SK-N-SH treated with all-trans-retinoic acid at 6 μM for 48 hours (cell line): ENCODE measurements around the gene SSX2IP.

Source experiments
- ATAC-seq: fragments of 200-7000 bp; cut with Tn5 transposase; 3 replicates; pipeline ENCODE4 v1.9.1; 2020; ENCODE audit warnings: mild to moderate bottlenecking, moderate library complexity
- ARNTL ChIP-seq: fragments of 450-650 bp; formaldehyde crosslinking; IDR thresholded peaks from 2 replicates; pipeline ENCODE4 v1.5.0; 2020; ENCODE audit warnings: low read depth, mild to moderate bottlenecking, moderate library complexity, borderline replicate concordance
- CSDC2 ChIP-seq: fragments of 250-450 bp; sonication (Bioruptor Pico); IDR thresholded peaks from 2 replicates; pipeline ENCODE4 v1.5.0; 2020; ENCODE audit warnings: mild to moderate bottlenecking, moderate library complexity
- CSRNP3 ChIP-seq: fragments of 250-450 bp; sonication (Bioruptor Pico); IDR thresholded peaks from 2 replicates; pipeline ENCODE4 v1.5.1; 2021; ENCODE audit warnings: mild to moderate bottlenecking, moderate library complexity
- ESRRG ChIP-seq: fragments of 250-450 bp; sonication (Bioruptor Pico); IDR thresholded peaks from 2 replicates; pipeline ENCODE4 v1.6.1; 2021; ENCODE audit warnings: mild to moderate bottlenecking
- GLIS3 ChIP-seq: fragments of 250-450 bp; sonication (Bioruptor Pico); IDR thresholded peaks from 2 replicates; pipeline ENCODE4 v1.5.0; 2020; ENCODE audit warnings: mild to moderate bottlenecking, moderate library complexity
- ISL1 ChIP-seq: fragments of 250-450 bp; sonication (Bioruptor Pico); IDR thresholded peaks from 2 replicates; pipeline ENCODE4 v2.1.2; 2022; ENCODE audit warnings: mild to moderate bottlenecking, moderate library complexity
- OSR1 ChIP-seq: fragments of 250-450 bp; sonication (Bioruptor Pico); IDR thresholded peaks from 2 replicates; pipeline ENCODE4 v1.8.0; 2022; ENCODE audit warnings: moderate library complexity, mild to moderate bottlenecking, inconsistent platforms
- RARB ChIP-seq: fragments of 250-450 bp; sonication (Bioruptor Pico); IDR thresholded peaks from 2 replicates; pipeline ENCODE4 v1.8.0; 2021; ENCODE audit warnings: mild to moderate bottlenecking, moderate library complexity
- SNAI2 ChIP-seq: fragments of 250-450 bp; sonication (Bioruptor Pico); IDR thresholded peaks from 2 replicates; pipeline ENCODE4 v1.5.0; 2020; ENCODE audit warnings: mild to moderate bottlenecking, moderate library complexity
- TCF4 ChIP-seq: fragments of 250-450 bp; sonication (Bioruptor Pico); IDR thresholded peaks from 2 replicates; pipeline ENCODE4 v1.8.0; 2021; ENCODE audit warnings: mild to moderate bottlenecking, moderate library complexity, borderline replicate concordance
- TOX ChIP-seq: fragments of 250-450 bp; sonication (Bioruptor Pico); IDR thresholded peaks from 2 replicates; pipeline ENCODE4 v1.8.0; 2021; ENCODE audit warnings: mild to moderate bottlenecking, moderate library complexity, borderline replicate concordance
- TSHZ2 ChIP-seq: fragments of 250-450 bp; sonication (Bioruptor Pico); IDR thresholded peaks from 2 replicates; pipeline ENCODE4 v1.5.0; 2020; ENCODE audit warnings: mild to moderate bottlenecking, moderate library complexity
- ZC3H10 ChIP-seq: fragments of 250-450 bp; sonication (Bioruptor Pico); IDR thresholded peaks from 2 replicates; pipeline ENCODE4 v1.5.1; 2021; ENCODE audit warnings: mild to moderate bottlenecking, moderate library complexity
- ZNF565 ChIP-seq: fragments of 450-650 bp; formaldehyde crosslinking; conservative IDR thresholded peaks from 2 replicates; pipeline ENCODE4 v1.5.0; 2020; ENCODE audit warnings: low read depth, mild to moderate bottlenecking, moderate library complexity
- ZNF70 ChIP-seq: fragments of 450-650 bp; formaldehyde crosslinking; IDR thresholded peaks from 2 replicates; pipeline ENCODE4 v1.5.0; 2020; ENCODE audit warnings: mild to moderate bottlenecking, moderate library complexity
- ZNF8 ChIP-seq: fragments of 450-650 bp; formaldehyde crosslinking; IDR thresholded peaks from 2 replicates; pipeline ENCODE4 v1.5.0; 2020; ENCODE audit warnings: mild to moderate bottlenecking, moderate library complexity
- TF ChIP-seq, protein P1 (sequence below): fragments of 250-450 bp; sonication (Bioruptor Pico); IDR thresholded peaks from 2 replicates; pipeline ENCODE4 v1.5.1; 2020; ENCODE audit warnings: low read depth, mild to moderate bottlenecking, moderate library complexity
- TF ChIP-seq, protein P2 (sequence below): fragments of 250-450 bp; sonication (Bioruptor Pico); IDR thresholded peaks from 2 replicates; pipeline ENCODE4 v1.8.0; 2021; ENCODE audit warnings: low read depth, mild to moderate bottlenecking, moderate library complexity, borderline replicate concordance

Gene SSX2IP

DNA sequence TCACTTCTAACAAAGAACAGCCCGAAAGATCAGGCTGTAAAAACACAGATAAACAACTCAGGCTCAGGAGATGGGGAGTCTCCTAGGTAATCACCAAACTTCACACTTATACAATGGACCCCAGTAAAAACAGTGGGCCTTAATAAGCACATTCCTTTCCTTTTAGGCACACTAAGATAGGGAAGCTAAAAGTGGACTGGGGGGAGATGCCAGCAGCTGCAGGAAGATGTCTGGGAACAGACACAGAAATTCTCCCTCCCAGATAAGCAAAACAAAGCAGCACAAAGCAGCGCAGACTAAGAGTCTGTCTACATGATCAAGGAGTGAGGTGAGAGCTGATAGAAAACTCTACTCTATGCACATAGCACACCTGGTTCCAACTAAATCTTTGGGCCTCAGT is 87.0 kb downstream of the SSX2IP start:
- TF ChIP-seq ZNF70: no peak
- TF ChIP-seq, protein P1, sequence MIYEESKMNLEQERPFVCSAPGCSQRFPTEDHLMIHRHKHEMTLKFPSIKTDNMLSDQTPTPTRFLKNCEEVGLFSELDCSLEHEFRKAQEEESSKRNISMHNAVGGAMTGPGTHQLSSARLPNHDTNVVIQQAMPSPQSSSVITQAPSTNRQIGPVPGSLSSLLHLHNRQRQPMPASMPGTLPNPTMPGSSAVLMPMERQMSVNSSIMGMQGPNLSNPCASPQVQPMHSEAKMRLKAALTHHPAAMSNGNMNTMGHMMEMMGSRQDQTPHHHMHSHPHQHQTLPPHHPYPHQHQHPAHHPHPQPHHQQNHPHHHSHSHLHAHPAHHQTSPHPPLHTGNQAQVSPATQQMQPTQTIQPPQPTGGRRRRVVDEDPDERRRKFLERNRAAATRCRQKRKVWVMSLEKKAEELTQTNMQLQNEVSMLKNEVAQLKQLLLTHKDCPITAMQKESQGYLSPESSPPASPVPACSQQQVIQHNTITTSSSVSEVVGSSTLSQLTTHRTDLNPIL (CRISPR knock-in tag): no peak
- TF ChIP-seq, protein P2, sequence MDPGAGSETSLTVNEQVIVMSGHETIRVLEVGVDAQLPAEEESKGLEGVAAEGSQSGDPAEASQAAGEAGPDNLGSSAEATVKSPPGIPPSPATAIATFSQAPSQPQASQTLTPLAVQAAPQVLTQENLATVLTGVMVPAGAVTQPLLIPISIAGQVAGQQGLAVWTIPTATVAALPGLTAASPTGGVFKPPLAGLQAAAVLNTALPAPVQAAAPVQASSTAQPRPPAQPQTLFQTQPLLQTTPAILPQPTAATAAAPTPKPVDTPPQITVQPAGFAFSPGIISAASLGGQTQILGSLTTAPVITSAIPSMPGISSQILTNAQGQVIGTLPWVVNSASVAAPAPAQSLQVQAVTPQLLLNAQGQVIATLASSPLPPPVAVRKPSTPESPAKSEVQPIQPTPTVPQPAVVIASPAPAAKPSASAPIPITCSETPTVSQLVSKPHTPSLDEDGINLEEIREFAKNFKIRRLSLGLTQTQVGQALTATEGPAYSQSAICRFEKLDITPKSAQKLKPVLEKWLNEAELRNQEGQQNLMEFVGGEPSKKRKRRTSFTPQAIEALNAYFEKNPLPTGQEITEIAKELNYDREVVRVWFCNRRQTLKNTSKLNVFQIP (CRISPR knock-in tag): no peak
- no peak for TF ChIP-seq CSDC2 (CRISPR knock-in tag)
- TF ChIP-seq TOX (CRISPR knock-in tag): no peak
- TF ChIP-seq OSR1 (CRISPR knock-in tag): no peak
- TF ChIP-seq GLIS3: no peak
- no peak for TF ChIP-seq ESRRG (CRISPR knock-in tag)
- no peak for TF ChIP-seq ZC3H10 (CRISPR knock-in tag)
- TF ChIP-seq SNAI2 (CRISPR knock-in tag): no peak
- peak; percentile 36 for ATAC-seq

DNA sequence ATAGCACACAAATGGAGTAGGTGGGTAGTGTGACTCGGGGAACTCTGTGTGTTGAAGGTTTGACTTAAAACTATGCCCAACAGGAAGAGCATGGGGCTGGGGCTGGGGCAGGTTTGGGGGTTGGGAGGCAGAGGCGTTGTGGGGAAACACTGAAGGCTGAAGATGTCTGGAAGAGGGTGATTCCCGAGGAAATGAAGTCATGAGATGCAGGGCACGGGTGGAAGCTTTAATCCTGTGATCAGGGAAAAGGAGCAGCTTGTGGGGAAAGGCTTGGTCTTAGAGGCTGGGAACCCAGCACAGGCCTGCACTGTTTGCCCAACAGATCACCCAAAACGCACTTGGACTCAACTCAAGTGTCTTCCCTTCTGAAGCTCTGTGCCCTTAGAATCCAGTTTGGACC is 89.5 kb downstream of the SSX2IP start:
- ATAC-seq: no peak
- TF ChIP-seq ZNF8 (CRISPR knock-in tag): no peak
- no peak for TF ChIP-seq TCF4 (CRISPR knock-in tag)
- TF ChIP-seq ARNTL (CRISPR knock-in tag): no peak
- no peak for TF ChIP-seq ZNF70
- no peak for TF ChIP-seq OSR1 (CRISPR knock-in tag)
- TF ChIP-seq TSHZ2 (CRISPR knock-in tag): no peak
- no peak for TF ChIP-seq ESRRG (CRISPR knock-in tag)
- TF ChIP-seq ZNF565 (CRISPR knock-in tag): no peak
- TF ChIP-seq, protein P1 (CRISPR knock-in tag): no peak
- no peak for TF ChIP-seq ISL1 (CRISPR knock-in tag)
- no peak for TF ChIP-seq CSRNP3
- no peak for TF ChIP-seq GLIS3

GRCh38 chr1:84598846-84599741 is 91.2 kb downstream of the SSX2IP start:
- peak; percentile 82 for ATAC-seq
- TF ChIP-seq CSDC2 (CRISPR knock-in tag) (no peak), TOX (CRISPR knock-in tag) (no peak), ESRRG (CRISPR knock-in tag) (no peak), OSR1 (CRISPR knock-in tag) (no peak)

DNA sequence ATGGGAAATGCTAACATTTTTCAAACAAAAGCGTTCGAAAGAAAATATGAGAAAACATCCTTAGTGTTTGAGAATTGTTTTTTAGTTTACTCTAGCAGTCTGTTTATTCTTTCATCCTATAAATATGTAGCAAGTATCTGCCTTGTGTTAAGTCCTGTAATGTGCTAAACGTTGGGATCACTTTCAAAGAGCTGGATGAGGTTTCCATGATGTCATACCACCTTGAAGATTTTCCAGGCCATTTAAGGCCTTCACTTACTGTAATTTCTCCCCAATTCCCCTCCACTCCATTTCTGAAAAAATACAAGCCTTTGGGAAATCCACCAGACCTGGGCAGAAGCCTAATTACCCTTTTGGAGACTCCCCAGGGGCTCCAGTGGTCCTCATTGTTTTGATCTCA is 91.8 kb downstream of the SSX2IP start:
- no peak for TF ChIP-seq RARB (CRISPR knock-in tag)
- TF ChIP-seq ZNF70: no peak
- TF ChIP-seq ZC3H10 (CRISPR knock-in tag): no peak
- TF ChIP-seq ZNF565 (CRISPR knock-in tag): no peak
- no peak for TF ChIP-seq SNAI2 (CRISPR knock-in tag)
- TF ChIP-seq, protein P2 (CRISPR knock-in tag): no peak
- ATAC-seq: peak; percentile 13; the same call in 1 of the 3 replicates
